GM12878 (cell line): Measurements from ENCODE around the gene PKD1L1. TPM values are rescaled to one million over a fixed set of nuclear protein-coding genes. Genes with fewer than 3 reads are reported as not detected.

Experiments used
- ATAC-seq: fragments of 200-7000 bp; cut with Tn5 transposase; 3 replicates; pipeline ENCODE4 v1.9.1; 2020; ENCODE audit warnings: mild to moderate bottlenecking, moderate library complexity
- BruUV-seq: library from RNA; stranded (reverse); fragments of 400-500 nt; replicated peaks from 2 replicates; lab custom pipeline; 2021; lab: Mats Ljungman, UMichigan
- CTCF ChIA-PET: fragments of 300-600 bp; sonication (Branson Sonifier 250); formaldehyde crosslinking; extraction: SDS; loops from one replicate; lab custom pipeline; 2021; ENCODE audit warnings: inconsistent platforms; lab: Yijun Ruan, JAX
- POLR2A ChIA-PET: fragments of 350-600 bp; formaldehyde crosslinking; extraction: SDS; loops from one replicate; lab custom pipeline; 2021; ENCODE audit warnings: inconsistent platforms; lab: Charles Lee
- RAD21 ChIA-PET: fragments of 300-600 bp; sonication (Branson Sonifier 250); formaldehyde crosslinking; loops from one replicate; lab custom pipeline; 2023; ENCODE audit warnings: antibody characterized with exemption; ENCODE audit not compliant: unreplicated experiment; lab: Charles Lee
- SMC1A ChIA-PET: fragments of 300-600 bp; sonication (Branson Sonifier 250); formaldehyde crosslinking; loops from one replicate; lab custom pipeline; 2023; ENCODE audit not compliant: unreplicated experiment, uncharacterized antibody; lab: Charles Lee
- DNase-seq: peaks from one replicate; pipeline ENCODE4 v3.0.0-alpha.2; 2011; ENCODE audit warnings: low read depth, low spot score
- FAIRE-seq: peaks from 3 replicates; lab custom pipeline; 2011; peaks lifted over from hg19 to GRCh38; lab: Jason Lieb, UNC
- H2AFZ ChIP-seq: 2 replicates; pipeline ENCODE4 v1.6.0; 2011; ENCODE audit warnings: low read depth, low read length, control low read depth; ENCODE audit not compliant: control insufficient read depth
- H3K27ac ChIP-seq: 2 replicates; pipeline ENCODE4 v1.5.1; 2011; ENCODE audit warnings: control low read depth; ENCODE audit not compliant: control insufficient read depth, insufficient read depth
- H3K27me3 ChIP-seq, 2 experiments: replicated peaks in 1 of 2; 2 replicates each; pipeline versions ENCODE4 v1.6.0 to v1.6.1; 2011; ENCODE audit warnings: low read length in 1 of 2; ENCODE audit not compliant: control insufficient read depth in 2 of 2, insufficient read depth in 2 of 2
- H3K36me3 ChIP-seq, 2 experiments: 2 replicates each; pipeline ENCODE4 v1.5.1; 2011; ENCODE audit warnings: low read length in 1 of 2; ENCODE audit not compliant: control insufficient read depth in 2 of 2, insufficient read depth in 2 of 2
- H3K4me1 ChIP-seq: 2 replicates; pipeline ENCODE4 v1.6.1; 2011; ENCODE audit warnings: mild to moderate bottlenecking, low read length, moderate library complexity, mixed read lengths; ENCODE audit not compliant: control insufficient read depth, insufficient read depth
- H3K4me2 ChIP-seq: 2 replicates; pipeline ENCODE4 v1.6.0; 2011; ENCODE audit warnings: control low read depth; ENCODE audit not compliant: control insufficient read depth, insufficient read depth
- H3K4me3 ChIP-seq: fragments of 200-600 bp; sonication (generic); 2 replicates; pipeline ENCODE4 v1.5.1; 2016
- H3K79me2 ChIP-seq: 2 replicates; pipeline ENCODE4 v1.6.0; 2011; ENCODE audit warnings: low read length; ENCODE audit not compliant: control insufficient read depth, insufficient read depth
- H3K9ac ChIP-seq: 2 replicates; pipeline ENCODE4 v1.8.0; 2011; ENCODE audit warnings: low read length, control low read depth, mixed read lengths; ENCODE audit not compliant: control insufficient read depth, insufficient read depth
- H3K9me3 ChIP-seq: replicated peaks from 3 replicates; pipeline ENCODE4 v1.5.1; 2011; ENCODE audit warnings: mild to moderate bottlenecking, low read length; ENCODE audit not compliant: control insufficient read depth, insufficient read depth
- H4K20me1 ChIP-seq: 2 replicates; pipeline ENCODE4 v1.6.0; 2011; ENCODE audit not compliant: control insufficient read depth, insufficient read depth
- HDAC2 ChIP-seq: fragments of 200-600 bp; sonication (generic); IDR thresholded peaks from 2 replicates; pipeline ENCODE4 v1.6.1; 2017
- PAX5 ChIP-seq: IDR thresholded peaks from 2 replicates; pipeline ENCODE4 v1.6.1; 2011; ENCODE audit warnings: low read depth, low read length, borderline replicate concordance
- POLR2AphosphoS2 ChIP-seq: IDR thresholded peaks from 2 replicates; pipeline ENCODE4 v1.6.1; 2011; ENCODE audit warnings: low read depth, mild to moderate bottlenecking, low read length, improper control_type of control experiment, moderate library complexity
- PRDM15 ChIP-seq: fragments of 450-650 bp; formaldehyde crosslinking; IDR thresholded peaks from 2 replicates; pipeline ENCODE4 v1.4.0; 2020; ENCODE audit warnings: mild to moderate bottlenecking, moderate library complexity
- REST ChIP-seq: IDR thresholded peaks from 2 replicates; pipeline ENCODE4 v1.6.1; 2012; ENCODE audit warnings: mild to moderate bottlenecking, low read depth, low read length
- SIN3A ChIP-seq: IDR thresholded peaks from 2 replicates; pipeline ENCODE4 v1.6.1; 2012; ENCODE audit warnings: low read depth, low read length, improper control_type of control experiment
- SIX5 ChIP-seq: IDR thresholded peaks from 2 replicates; pipeline ENCODE4 v1.6.1; 2011; ENCODE audit warnings: mild to moderate bottlenecking, low read depth, low read length, moderate library complexity; ENCODE audit not compliant: severe bottlenecking
- SRF ChIP-seq, 2 experiments: IDR thresholded peaks; 2 replicates each; pipeline ENCODE4 v1.6.1; 2011; ENCODE audit warnings: low read depth in 2 of 2, low read length in 2 of 2, mild to moderate bottlenecking in 1 of 2, moderate library complexity in 1 of 2
- TAF1 ChIP-seq: IDR thresholded peaks from 2 replicates; pipeline ENCODE4 v1.6.1; 2011; ENCODE audit warnings: mild to moderate bottlenecking, low read depth, low read length, borderline replicate concordance
- USF1 ChIP-seq: IDR thresholded peaks from 2 replicates; pipeline ENCODE4 v1.6.1; 2011; ENCODE audit warnings: borderline replicate concordance, low read depth, mild to moderate bottlenecking, moderate library complexity, mixed read lengths, low read length; ENCODE audit not compliant: insufficient read depth; ENCODE audit errors: extremely low read length
- WRNIP1 ChIP-seq: IDR thresholded peaks from 2 replicates; pipeline ENCODE4 v1.6.1; 2011; ENCODE audit warnings: low read depth, low read length, improper control_type of control experiment, borderline replicate concordance
- ZBTB40 ChIP-seq: fragments of 450-650 bp; IDR thresholded peaks from 2 replicates; pipeline ENCODE4 v1.6.1; 2016; ENCODE audit warnings: mild to moderate bottlenecking, moderate library complexity, borderline replicate concordance
- WGBS: methylation state at CpG from one replicate; pipeline ENCODE4 v1.1.6; 2016; ENCODE audit warnings: low lambda C conversion rate; ENCODE audit not compliant: insufficient replicate concordance, insufficient coverage; ENCODE audit errors: missing lambda C conversion rate; 5-methylcytosine and 5-hydroxymethylcytosine counted together
- in situ Hi-C: fragments of 300-500 bp; cut with MboI; formaldehyde crosslinking; loops from 9 replicates; pipeline ENCODE4 v1.14.3; 2018; ENCODE audit warnings: mixed read lengths
- intact Hi-C: fragments of 100-400 bp; cut with micrococcal nuclease; formaldehyde crosslinking; loops from one replicate; pipeline ENCODE4 v1.14.2; 2022; ENCODE audit not compliant: unreplicated experiment
- polyA plus RNA-seq, 11 experiments: library from polyadenylated mRNA; depleted of rRNA in 4 of 11; unstranded in 6 of 11; stranded (reverse) in 5 of 11; fragments of >200 nt; fragmentation: Nextera tagmentation in 4 of 11; fragmentation: Illumina TruSeq in 1 of 11; extraction: Ambion mirVana in 4 of 11; extraction: Trizol in 1 of 11; gene quantifications; 1 replicate in 1 of 11; 2 replicates in 10 of 11; pipeline versions ENCODE4 v1.2.1 to v1.2.3, GENCODE V29; 2011 to 2016; ENCODE audit warnings: inconsistent platforms in 2 of 11, missing spikeins in 2 of 11, low read depth in 1 of 11
- total RNA-seq, 4 experiments: library from RNA; depleted of rRNA in 3 of 4; stranded (reverse); fragments of >200 nt in 3 of 4; fragmentation: Illumina TruSeq in 1 of 4; extraction: Trizol in 1 of 4; gene quantifications; 2 replicates each; pipeline versions ENCODE4 v1.2.1 to v1.2.3, GENCODE V29; 2013 to 2021

PKD1L1 gene
- total and polyA plus RNA-seq, 10 of the 15 experiments (the other 5 are each of a cell fraction or from before 2014, with no cell fraction given) = under 0.01 to 0.05 (median 0.02) TPM; not detected in 3

GRCh38 chr7:47734949-47735291, 213.3 kb downstream of the PKD1L1 start:
- Histone ChIP-seq H3K4me2 (no peak overlapping the region), H3K36me3 (no peaks in the 10 kb centered on the region), H3K79me2 (no peaks in the 10 kb centered on the region), H3K9me3 (no peaks in the 10 kb centered on the region), H3K4me1 (no peaks in the 10 kb centered on the region), H3K4me3 (no peak overlapping the region), H3K27me3 (peaks cover 0 to 10% of the 10 kb centered on the region in 2 experiments; a peak in 2 of 4 replicates), H2AFZ (no peak overlapping the region), H3K9ac (no peak overlapping the region), H3K27ac (no peak overlapping the region), H4K20me1 (no peaks in the 10 kb centered on the region)
- ChIA-PET CTCF (no interaction called here), POLR2A (no interaction called here), RAD21 (no interaction called here), SMC1A (interaction anchor here (0.7 kb wide), 1 partner anchor 423 kb away, joined by 3 read pairs; no protein-coding TSS in a partner anchor)
- in situ Hi-C loops (no loop called here), intact Hi-C loops (no loop called here)
- ATAC-seq (no peak), DNase-seq (no peak), FAIRE-seq (no peak)
- BruUV-seq = no TSS peak
- 56% methylated on average over 4 of the region's 4 CpGs for WGBS
- no peak for TF ChIP-seq USF1
- no peak for TF ChIP-seq PRDM15
- no peak for TF ChIP-seq HDAC2
- no peak for TF ChIP-seq PAX5
- no peak for TF ChIP-seq SIX5
- no peak for TF ChIP-seq SRF (IDR thresholded peaks at IDR 0.05; ENCODE audit: low read depth in 2 of 2, low read length in 2 of 2)
- TF ChIP-seq ZBTB40 = no peak
- TF ChIP-seq WRNIP1 = no peak
- TF ChIP-seq SIN3A = no peak
- no peak for TF ChIP-seq TAF1
- TF ChIP-seq POLR2AphosphoS2 = no peak
- no peak for TF ChIP-seq REST
